HG02588 (cell line): ENCODE measurements around the gene CASZ1.

Source experiments
- ATAC-seq: cut with Tn5 transposase; IDR thresholded peaks from one replicate; pipeline ENCODE4 v1.9.1; 2021; ENCODE audit warnings: mild to moderate bottlenecking, moderate library complexity; ENCODE audit not compliant: unreplicated experiment

CASZ1 gene

GRCh38 chr1:10662090-10662688 is 134.3 kb downstream of the CASZ1 start:
- no peak for ATAC-seq

GRCh38 chr1:10661453-10661852 is 135.0 kb downstream of the CASZ1 start:
- no peak for ATAC-seq

GRCh38 chr1:10659646-10660540 is 136.6 kb downstream of the CASZ1 start:
- ATAC-seq: no peak

- ATAC-seq: no peak
These were observed 137.2 kb downstream of the CASZ1 start for GRCh38 chr1:10659218-10659617.

DNA sequence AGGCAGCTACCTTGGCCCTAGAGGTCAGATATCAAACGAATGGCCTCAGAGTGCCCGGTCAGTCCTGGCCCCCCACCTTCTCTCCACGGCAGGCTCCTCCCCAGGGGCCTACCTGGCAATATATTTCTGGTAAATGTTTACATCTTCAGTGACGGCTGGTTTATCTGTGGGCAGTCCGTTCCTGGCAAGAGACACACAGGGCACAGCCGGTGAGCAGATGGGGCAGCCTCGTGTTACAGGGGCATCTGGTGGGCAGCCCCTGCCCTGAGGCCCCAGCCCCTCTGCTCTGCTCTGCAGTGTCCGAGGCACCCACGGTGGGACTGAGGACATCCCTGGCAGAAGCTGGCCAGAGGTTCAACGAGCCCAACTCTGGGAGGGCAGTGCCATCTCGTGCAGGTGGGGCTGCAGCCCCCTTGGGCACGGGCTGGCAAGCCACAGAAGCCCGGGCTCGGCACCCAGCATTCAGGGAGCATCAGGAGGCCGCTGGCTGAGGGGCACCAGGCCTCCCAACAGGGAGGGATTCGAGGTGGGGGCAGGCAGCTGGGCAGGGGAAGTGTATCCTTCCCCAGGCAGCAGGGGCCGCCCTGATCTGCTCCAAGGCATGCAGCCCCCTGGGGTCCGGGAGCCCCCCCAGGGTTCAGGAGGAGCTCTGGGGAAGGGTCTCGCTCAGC is 137.9 kb downstream of the CASZ1 start:
- no peak for ATAC-seq

GRCh38 chr1:10657088-10657847 is 139.2 kb downstream of the CASZ1 start:
- no peak for ATAC-seq

DNA sequence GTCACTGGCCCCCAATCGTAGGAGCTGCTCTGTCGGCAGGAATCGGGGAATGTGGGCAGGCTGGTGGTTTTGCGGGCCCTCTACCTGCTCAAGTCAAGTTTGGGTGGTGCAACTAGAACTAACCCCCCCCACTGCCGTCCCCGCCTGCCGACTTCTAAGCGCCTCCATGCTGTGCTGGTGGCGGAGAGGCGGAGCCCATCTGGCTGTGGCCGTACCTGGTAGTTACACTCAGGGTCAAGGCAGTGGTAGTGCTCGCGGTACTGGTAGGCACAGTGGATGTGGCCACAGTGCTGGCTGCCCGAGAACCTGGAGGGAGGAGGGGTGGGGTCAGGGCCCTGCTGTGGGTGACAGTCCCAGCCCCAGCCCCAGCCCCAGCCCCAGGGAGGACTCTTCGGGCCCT is 140.0 kb downstream of the CASZ1 start:
- ATAC-seq: no peak

GRCh38 chr1:10655002-10655401 is 141.4 kb downstream of the CASZ1 start:
- no peak for ATAC-seq

DNA sequence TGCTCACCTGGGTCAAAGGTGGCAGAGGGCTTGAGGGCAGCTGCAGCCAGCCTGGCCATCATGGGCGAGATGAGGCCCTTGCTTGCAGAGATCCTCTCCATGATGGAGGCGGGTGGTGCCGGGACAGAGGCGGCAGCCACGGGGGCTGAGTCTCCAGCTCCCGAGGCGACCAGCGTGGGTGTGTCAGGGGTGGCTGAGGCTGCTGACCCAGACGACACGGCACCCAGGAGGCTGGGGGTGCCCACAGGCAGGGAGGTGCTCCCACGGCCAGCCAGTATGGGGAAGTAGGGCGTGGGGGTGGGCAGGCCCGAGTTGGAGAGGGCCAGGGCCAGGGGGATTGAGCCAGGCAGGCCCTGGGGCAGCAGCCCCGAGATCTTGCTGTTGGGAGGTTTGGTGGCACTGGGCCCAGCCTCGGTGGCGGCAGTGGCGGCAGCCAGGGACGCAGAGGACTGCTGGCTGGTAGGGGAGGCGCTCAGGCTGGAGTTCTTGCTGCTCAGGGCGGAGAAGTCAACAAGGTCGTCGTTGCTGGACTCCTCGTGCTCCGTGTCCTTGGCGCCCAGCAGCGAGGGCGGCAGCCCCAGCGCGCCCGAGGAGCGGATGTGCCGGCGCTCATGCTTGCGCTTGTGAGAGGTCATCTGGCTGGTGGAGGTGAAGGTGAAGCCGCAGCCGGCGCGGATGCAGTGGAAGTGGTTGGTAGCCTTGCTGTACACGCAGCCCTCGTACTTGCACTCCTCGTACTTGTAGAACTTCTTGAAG is 142.9 kb downstream of the CASZ1 start:
- ATAC-seq: no peak

DNA sequence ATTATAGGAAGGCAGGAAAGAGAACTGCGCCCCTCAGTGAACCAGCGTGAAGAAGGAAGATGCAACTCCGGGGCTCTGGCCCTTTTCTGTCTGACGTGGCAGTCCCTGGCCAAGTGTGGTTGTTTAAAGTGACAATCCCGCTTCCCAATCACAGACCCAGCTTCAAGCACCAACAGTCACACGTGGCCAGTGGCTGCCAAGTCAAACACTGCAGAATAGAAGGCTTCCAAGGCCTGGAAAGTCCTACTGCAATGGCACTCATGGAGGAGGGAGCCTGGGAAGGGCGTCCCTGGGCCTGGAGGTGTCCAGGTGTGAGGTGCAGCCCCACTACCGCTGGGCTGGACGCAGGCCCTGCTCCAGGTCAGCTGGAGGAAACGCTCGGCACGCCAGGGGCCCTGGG is 143.8 kb downstream of the CASZ1 start:
- no peak for ATAC-seq

- ATAC-seq: no peak
These were observed 144.7 kb downstream of the CASZ1 start for GRCh38 chr1:10651793-10652192.

- no peak for ATAC-seq
These were observed 145.1 kb downstream of the CASZ1 start for GRCh38 chr1:10651389-10651766.

DNA sequence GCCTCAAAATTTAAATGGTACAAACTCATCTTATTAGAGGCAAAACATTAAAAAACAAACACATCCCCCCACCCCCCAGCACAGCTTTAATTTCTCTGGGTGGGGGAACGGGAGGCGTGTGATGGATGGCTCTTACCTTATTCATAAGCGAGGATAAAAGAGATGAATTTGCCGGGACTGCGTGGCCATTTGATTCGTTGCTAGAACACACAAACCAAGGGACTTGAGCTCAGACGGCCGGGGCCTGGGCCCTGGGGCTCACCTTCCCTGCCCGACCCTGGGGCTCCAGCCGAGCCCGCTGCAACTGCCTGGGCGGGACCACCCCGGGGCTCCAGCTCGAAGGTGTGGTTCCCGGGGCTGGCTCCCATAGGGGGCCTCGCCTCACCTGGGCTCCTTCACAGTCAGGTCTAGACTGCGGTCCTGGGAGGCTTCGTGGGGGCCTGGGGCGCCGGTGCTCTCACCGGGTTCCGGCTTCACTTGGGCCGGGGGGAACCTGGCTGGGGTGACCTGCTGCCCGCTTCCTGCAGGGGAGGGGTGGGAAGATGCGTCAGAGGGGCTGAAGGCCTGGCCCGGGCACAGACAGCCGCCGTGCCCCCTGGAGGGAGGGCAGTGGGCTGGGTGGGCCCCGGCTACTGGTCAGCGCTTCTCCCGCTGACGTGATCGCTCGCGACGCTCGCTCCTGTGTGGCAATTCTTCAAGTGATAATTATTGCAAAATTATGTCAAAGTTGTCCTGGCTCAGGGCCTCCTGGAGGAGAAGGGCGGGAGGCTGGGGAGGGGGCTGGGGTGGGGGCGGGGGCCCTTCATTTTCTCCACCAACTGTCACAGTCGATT is 145.7 kb downstream of the CASZ1 start:
- ATAC-seq: no peak

- ATAC-seq: no peak
These were observed 146.8 kb downstream of the CASZ1 start for GRCh38 chr1:10649517-10650201.

- no peak for ATAC-seq
These were observed 147.5 kb downstream of the CASZ1 start for GRCh38 chr1:10648689-10649516.

GRCh38 chr1:10647414-10648170 is 148.9 kb downstream of the CASZ1 start:
- ATAC-seq: no peak

- ATAC-seq: no peak
These were observed 150.0 kb downstream of the CASZ1 start for GRCh38 chr1:10646347-10646861.
